PC-9 (cell line): ENCODE data around the gene LATS2. TPM values are rescaled to one million over a fixed set of nuclear protein-coding genes. Genes with fewer than 3 reads are reported as not detected.

Source experiments
- BruUV-seq: library from RNA; stranded (reverse); fragments of 400-500 nt; replicated peaks from 2 replicates; lab custom pipeline; 2021; lab: Mats Ljungman, UMichigan
- CTCF ChIA-PET: fragments of 300-600 bp; sonication (Branson Sonifier 250); formaldehyde crosslinking; loops from one replicate; lab custom pipeline; 2022; ENCODE audit warnings: antibody characterized with exemption; lab: Charles Lee
- POLR2A ChIA-PET: fragments of 300-600 bp; sonication (Branson Sonifier 250); formaldehyde crosslinking; loops from one replicate; lab custom pipeline; 2022; ENCODE audit warnings: antibody characterized with exemption; ENCODE audit not compliant: unreplicated experiment; lab: Charles Lee
- DNase-seq, 2 experiments: peaks; one replicate each; pipeline versions ENCODE4 v3.0.0 to v3.0.0-alpha.2; 2015 to 2022; ENCODE audit warnings: mixed read lengths in 1 of 2
- H2AFZ ChIP-seq: fragments of 200-600 bp; sonication (generic); 2 replicates; pipeline ENCODE4 v1.8.1; 2017; ENCODE audit warnings: antibody characterized with exemption
- H3F3A ChIP-seq: fragments of 200-600 bp; sonication (generic); 2 replicates; pipeline ENCODE4 v1.8.1; 2017; ENCODE audit warnings: antibody characterized with exemption, mild to moderate bottlenecking, low read depth; ENCODE audit not compliant: insufficient read depth
- H3K27ac ChIP-seq: fragments of 200-600 bp; sonication (generic); 2 replicates; pipeline ENCODE4 v1.6.1; 2016; ENCODE audit warnings: mixed run types
- H3K27me3 ChIP-seq: fragments of 200-600 bp; sonication (generic); 2 replicates; pipeline ENCODE4 v1.6.1; 2016; ENCODE audit warnings: low read depth, mixed run types; ENCODE audit not compliant: insufficient read depth
- H3K36me3 ChIP-seq: fragments of 200-600 bp; sonication (generic); 2 replicates; pipeline ENCODE4 v1.6.1; 2016; ENCODE audit warnings: low read depth, mixed run types
- H3K4me1 ChIP-seq: fragments of 200-600 bp; sonication (generic); replicated peaks from 2 replicates; pipeline ENCODE4 v1.6.1; 2016; ENCODE audit warnings: mixed run types; ENCODE audit not compliant: insufficient read depth
- H3K4me2 ChIP-seq: fragments of 200-600 bp; sonication (generic); 2 replicates; pipeline ENCODE4 v1.6.1; 2017; ENCODE audit warnings: mixed run types
- H3K4me3 ChIP-seq: fragments of 200-600 bp; sonication (generic); 2 replicates; pipeline ENCODE4 v1.6.1; 2016; ENCODE audit warnings: mixed run types
- H3K79me2 ChIP-seq: fragments of 200-600 bp; sonication (generic); 2 replicates; pipeline ENCODE4 v1.6.1; 2017; ENCODE audit warnings: low read depth, mixed run types
- H3K9me2 ChIP-seq: fragments of 200-600 bp; sonication (generic); 2 replicates; pipeline ENCODE4 v1.8.1; 2017; ENCODE audit warnings: mild to moderate bottlenecking; ENCODE audit not compliant: insufficient read depth
- H3K9me3 ChIP-seq: fragments of 200-600 bp; sonication (generic); 2 replicates; pipeline ENCODE4 v1.8.1; 2016; ENCODE audit warnings: low read depth; ENCODE audit not compliant: insufficient read depth
- H4K20me1 ChIP-seq: fragments of 200-600 bp; sonication (generic); 2 replicates; pipeline ENCODE4 v1.8.1; 2017; ENCODE audit not compliant: insufficient read depth
- EZH2 ChIP-seq: fragments of 200-600 bp; sonication (generic); IDR thresholded peaks from 2 replicates; pipeline ENCODE4 v1.8.0; 2017; ENCODE audit warnings: antibody characterized with exemption, low read depth
- intact Hi-C: fragments of 100-400 bp; cut with micrococcal nuclease; formaldehyde crosslinking; loops from one replicate; pipeline ENCODE4 v1.10.0; 2022; ENCODE audit not compliant: unreplicated experiment
- total RNA-seq: library from RNA; stranded (reverse); gene quantifications from 2 replicates; pipeline ENCODE4 v1.2.3, GENCODE V29; 2021
- TF ChIP-seq, protein P1 (sequence below): fragments of 200-600 bp; sonication (generic); conservative IDR thresholded peaks from 2 replicates; pipeline ENCODE4 v1.6.1; 2017; ENCODE audit warnings: mixed run types, antibody characterized with exemption, mild to moderate bottlenecking, moderate library complexity

The LATS2 gene
- total RNA-seq, 1 experiment from 2014 or later, result 12.3 TPM

GRCh38 chr13:21000647-21001046, 60.7 kb downstream of the LATS2 start:
- DNase-seq, result no peak
- Histone ChIP-seq H3K79me2 (no peaks in the 10 kb centered on the region), H3K4me1 (no peaks in the 10 kb centered on the region), H3K9me3 (no peaks in the 10 kb centered on the region), H4K20me1 (no peaks in the 10 kb centered on the region; the same call in 1 of the 2 replicates), H2AFZ (no peak overlapping the region), H3K36me3 (no peaks in the 10 kb centered on the region), H3K27me3 (no peaks in the 10 kb centered on the region), H3K9me2 (no peaks in the 10 kb centered on the region), H3K4me3 (no peak overlapping the region), H3K4me2 (no peak overlapping the region), H3F3A (no peaks in the 10 kb centered on the region), H3K27ac (no peak overlapping the region)
- intact Hi-C loops, result no loop called here
- TF ChIP-seq, protein P1, sequence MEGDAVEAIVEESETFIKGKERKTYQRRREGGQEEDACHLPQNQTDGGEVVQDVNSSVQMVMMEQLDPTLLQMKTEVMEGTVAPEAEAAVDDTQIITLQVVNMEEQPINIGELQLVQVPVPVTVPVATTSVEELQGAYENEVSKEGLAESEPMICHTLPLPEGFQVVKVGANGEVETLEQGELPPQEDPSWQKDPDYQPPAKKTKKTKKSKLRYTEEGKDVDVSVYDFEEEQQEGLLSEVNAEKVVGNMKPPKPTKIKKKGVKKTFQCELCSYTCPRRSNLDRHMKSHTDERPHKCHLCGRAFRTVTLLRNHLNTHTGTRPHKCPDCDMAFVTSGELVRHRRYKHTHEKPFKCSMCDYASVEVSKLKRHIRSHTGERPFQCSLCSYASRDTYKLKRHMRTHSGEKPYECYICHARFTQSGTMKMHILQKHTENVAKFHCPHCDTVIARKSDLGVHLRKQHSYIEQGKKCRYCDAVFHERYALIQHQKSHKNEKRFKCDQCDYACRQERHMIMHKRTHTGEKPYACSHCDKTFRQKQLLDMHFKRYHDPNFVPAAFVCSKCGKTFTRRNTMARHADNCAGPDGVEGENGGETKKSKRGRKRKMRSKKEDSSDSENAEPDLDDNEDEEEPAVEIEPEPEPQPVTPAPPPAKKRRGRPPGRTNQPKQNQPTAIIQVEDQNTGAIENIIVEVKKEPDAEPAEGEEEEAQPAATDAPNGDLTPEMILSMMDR, result no peak
- TF ChIP-seq EZH2, result no peak
- CTCF ChIA-PET, result no interaction called here
- BruUV-seq, result no TSS peak
- POLR2A ChIA-PET, result no interaction called here

DNA sequence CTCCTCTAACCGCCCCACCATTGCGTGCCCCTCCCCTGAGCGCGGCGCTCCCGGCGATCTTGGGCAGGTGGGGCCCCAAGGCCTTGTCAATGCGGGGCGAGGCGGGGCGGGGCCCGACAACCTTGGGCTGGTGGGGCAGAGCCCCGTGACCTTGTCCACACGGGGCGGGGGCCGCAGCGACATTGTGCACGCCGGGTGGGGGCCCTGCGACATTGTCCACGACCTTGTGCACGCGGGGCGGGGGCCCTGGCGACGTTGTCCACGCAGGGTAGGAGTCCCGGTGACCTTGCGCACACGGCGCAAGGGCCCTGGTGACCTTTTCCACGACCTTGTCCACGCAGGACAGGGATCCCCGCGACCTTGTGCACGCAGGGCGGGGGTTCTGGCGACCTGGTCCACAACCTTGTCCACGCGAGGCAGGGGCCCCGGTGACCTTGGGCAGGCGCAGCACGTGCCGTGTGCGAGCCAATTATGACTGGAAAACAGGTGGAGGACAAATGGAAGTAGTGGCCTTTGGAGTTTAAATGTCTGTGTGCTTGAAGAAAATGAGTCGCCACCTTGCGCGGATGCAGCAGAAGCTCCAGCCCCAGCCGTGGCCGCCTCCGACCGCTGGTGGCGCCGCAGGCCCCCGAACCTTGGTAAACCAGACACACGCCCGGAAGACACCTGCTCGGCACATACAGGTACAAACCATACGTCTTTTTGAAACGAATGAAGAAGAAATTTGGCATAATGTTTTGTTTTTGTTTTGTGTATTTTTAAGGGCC, 62.6 kb downstream of the LATS2 start:
- DNase-seq, result no peak
- intact Hi-C loops, result no loop called here
- Histone ChIP-seq H2AFZ (no peak overlapping the region), H3K79me2 (no peaks in the 10 kb centered on the region), H3K9me3 (no peaks in the 10 kb centered on the region), H3K27me3 (no peaks in the 10 kb centered on the region), H3K27ac (no peak overlapping the region), H3K9me2 (no peaks in the 10 kb centered on the region), H3K36me3 (no peaks in the 10 kb centered on the region), H3K4me2 (no peak overlapping the region), H3K4me1 (no peaks in the 10 kb centered on the region), H3F3A (no peaks in the 10 kb centered on the region), H3K4me3 (no peak overlapping the region), H4K20me1 (no peaks in the 10 kb centered on the region; the same call in 1 of the 2 replicates)
- BruUV-seq, result no TSS peak
- TF ChIP-seq EZH2, result no peak
- TF ChIP-seq, protein P1, result no peak
- ChIA-PET POLR2A (no interaction called here), CTCF (no interaction called here)

DNA sequence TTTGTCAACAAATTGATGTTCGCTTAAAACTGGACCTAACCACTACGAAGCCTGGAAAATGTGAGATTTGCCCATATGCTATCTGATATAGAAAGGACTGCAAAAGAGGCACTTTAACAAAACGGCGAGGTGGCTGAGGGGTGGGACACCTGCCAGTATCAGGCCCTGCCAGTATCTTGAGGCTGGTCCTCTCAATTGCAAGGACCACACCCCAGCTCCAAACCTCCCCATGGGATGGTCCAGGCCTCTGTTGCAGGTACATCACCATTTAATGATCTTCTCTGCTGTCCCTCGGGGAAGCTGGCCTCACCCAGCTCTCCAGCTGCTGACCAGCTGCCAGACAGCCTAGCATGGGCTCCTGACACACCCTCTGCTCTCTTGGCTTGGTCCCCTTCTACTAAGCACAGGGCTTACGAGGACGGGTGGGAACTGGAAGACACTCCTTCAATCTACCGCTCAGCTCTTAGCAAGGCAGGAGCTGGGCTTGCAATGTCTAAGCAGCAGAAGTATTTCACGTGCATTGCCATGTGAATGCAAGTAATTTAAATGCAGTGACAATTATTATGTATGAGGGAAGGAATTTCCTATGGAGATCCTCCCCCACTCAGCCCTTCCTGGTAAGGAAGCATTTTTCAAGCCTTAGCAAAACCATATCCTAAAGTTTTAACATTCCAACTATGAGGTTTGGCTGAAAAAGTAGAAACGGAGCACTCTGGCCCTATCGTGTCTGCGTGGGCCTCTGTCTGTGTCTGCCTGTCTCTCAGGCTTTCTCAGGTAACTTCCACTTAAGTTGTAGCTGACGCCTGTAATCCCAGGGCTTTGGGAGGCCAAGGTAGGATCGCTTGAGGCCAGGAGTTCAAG, 63.9 kb downstream of the LATS2 start:
- no peak overlapping the region for H2AFZ ChIP-seq
- H3K79me2 ChIP-seq, result no peaks in the 10 kb centered on the region
- no peaks in the 10 kb centered on the region for H3K4me1 ChIP-seq
- no peaks in the 10 kb centered on the region for H3K9me2 ChIP-seq
- BruUV-seq, result no TSS peak
- H3K27ac ChIP-seq, result no peak overlapping the region
- H3K27me3 ChIP-seq, result no peaks in the 10 kb centered on the region
- no peak overlapping the region for H3K4me2 ChIP-seq
- no peaks in the 10 kb centered on the region for H3K9me3 ChIP-seq
- TF ChIP-seq, protein P1, result no peak
- no peak for TF ChIP-seq EZH2
- ChIA-PET POLR2A (interaction anchor here (0.7 kb wide), 1 partner anchor 46 kb away, joined by 4 read pairs; no protein-coding TSS in a partner anchor), CTCF (no interaction called here)
- no peak for DNase-seq
- intact Hi-C loops, result no loop called here
- H4K20me1 ChIP-seq, result no peaks in the 10 kb centered on the region; the same call in 1 of the 2 replicates
- H3K36me3 ChIP-seq, result no peaks in the 10 kb centered on the region
- no peaks in the 10 kb centered on the region for H3F3A ChIP-seq
- H3K4me3 ChIP-seq, result no peak overlapping the region
